ENCODE data around the gene MAGEB17.
A peak's percentile ranks its signal among the peaks of the same experiment; 100 is the strongest.
"Not testable (repeated sequence)": the region's sequence is repeated elsewhere in the genome, so short reads cannot be mapped to it uniquely, and the experiment has no call there.

MAGEB17 gene, protein sequence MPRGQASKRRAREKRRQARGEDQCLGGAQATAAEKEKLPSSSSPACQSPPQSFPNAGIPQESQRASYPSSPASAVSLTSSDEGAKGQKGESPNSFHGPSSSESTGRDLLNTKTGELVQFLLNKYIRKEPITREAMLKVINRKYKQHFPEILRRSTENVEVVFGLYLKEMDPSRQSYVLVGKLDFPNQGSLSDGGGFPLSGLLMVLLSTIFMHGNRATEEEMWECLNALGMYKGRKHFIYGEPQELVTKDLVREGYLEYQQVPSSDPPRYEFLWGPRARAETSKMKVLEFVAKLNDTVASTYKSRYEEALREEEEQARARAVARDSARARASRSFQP

DNA sequence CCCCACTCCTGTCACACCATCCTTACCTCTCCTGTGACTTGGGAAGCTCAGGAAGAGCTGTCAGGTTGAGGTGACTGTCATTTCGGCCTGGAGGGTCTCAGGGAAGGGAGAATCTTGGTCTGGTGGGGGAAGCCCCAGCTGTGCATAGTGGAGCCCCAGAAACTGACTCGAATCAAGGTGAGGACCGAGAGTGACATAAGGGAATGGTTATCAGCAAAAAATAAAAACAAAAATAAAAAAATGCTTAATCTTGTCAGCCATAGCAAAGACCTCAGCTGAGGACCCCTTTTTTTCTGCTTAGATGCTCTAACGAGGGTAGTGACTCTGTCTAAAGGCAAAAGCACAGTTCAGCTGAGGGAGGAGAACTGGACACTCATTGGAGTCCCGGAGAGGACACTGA lies at the start of gene MAGEB17:
MAGEB17 (plus strand) TSS at position 301 of the 400 bp plus-strand sequence. CDS start 2,902 bp downstream, outside the sequence.
- no peak for DNase-seq

DNA sequence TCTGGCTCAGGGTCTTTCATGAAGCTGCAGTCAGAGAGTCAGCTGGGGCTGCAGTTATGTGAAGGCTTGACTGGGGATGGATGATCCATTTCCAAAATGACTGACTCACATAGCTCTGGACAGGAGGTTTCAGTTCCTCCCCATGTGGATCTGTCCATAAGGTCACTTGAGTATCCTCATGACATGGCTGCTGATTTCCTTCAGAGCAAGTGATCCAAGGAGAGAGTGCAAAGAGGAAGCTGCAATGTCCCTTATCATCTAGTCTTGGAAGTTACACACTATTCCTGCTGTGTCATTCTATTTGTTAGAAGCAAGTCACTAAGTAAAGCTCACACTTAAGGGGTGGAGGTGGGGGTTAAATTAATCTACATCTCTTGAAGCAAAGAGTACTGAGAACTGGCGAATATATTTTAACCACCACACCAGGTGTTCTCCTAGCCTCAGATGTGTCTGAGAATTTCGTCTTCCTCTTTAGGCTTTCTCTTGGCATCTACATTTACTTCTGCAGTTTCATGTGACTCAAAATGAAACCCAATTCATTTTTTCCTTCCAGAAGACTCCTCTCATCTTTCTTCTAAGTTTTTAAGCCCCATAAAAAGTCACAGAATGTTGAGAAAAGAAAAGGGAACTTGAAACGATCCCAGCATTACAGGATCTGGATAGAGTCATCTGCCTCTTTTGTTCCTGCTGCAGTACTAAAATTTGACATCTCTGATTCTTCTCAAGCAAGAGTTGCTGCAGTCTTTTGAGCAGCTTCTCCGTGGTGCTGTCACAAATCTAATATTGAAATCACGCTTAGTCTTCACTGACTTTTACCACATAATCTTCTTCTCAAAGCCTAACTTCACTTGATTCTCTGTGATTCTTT lies 47.7 kb upstream of the MAGEB17 start:
- DNase-seq: peak; percentile 7

DNA sequence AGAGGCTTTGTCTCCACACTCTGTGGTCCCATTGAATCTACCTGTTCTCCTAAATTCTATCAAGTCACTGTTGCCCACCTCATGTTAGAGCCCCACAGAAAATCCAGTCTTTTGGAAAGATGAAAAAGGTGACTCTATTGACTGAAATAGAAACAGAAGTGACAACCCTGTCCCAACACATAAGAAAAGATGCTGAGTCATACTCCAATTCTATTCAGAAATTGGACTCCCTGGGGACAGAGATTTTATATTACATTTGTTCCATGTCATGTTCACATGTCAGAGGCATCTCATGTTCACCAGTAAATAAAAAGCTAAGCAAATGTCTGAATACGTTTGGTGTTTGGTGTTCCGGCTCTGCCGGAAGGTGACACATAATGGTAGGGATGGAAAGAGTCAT lies 46.9 kb upstream of the MAGEB17 start:
- peak; percentile 16 for DNase-seq

DNA sequence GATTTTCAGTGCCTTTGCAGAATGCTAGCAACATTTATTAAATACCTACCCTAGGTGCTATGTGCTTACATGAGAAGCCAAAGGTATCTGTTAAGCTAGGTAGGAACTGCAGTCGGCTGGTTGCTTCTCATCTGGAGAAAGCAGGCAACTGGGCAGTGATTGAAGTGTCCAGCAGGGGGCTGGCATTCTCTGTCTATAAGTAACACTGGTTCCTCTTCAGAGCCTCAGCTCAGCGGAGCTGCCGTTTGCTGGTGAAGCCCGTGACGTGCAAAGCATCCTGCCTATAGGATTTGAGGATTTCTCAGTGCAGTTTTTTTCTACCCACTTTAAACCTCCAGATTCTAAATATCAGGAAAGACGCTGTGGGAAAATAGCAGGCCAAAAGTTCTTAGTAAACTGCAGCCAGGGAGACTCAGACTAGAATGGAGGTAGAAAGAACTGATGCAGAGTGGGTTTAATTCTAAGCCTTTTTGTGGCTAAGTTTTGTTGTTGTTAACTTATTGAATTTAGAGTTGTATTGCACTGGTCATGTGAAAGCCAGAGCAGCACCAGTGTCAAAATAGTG lies 44.0 kb upstream of the MAGEB17 start, which contains the start of gene GRPR:
GRPR (plus strand) TSS at position 344 of the 565 bp plus-strand sequence. CDS start 389 bp downstream, outside the sequence.
- peak; percentile 83 for DNase-seq

DNA sequence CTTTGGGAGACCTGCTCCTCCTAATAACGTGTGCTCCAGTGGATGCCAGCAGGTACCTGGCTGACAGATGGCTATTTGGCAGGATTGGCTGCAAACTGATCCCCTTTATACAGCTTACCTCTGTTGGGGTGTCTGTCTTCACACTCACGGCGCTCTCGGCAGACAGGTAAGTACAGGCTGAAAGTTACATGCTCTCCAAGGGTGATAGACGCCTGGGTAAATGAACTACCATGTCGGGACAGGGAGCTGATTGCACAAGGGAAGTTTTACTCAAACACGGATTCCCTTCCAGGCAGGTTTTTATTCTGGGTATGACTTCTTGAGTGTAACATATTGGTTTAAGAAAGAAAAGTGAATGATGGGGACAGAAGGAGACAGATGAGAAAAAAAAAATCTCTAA lies 43.1 kb upstream of the MAGEB17 start:
- DNase-seq: no peak

DNA sequence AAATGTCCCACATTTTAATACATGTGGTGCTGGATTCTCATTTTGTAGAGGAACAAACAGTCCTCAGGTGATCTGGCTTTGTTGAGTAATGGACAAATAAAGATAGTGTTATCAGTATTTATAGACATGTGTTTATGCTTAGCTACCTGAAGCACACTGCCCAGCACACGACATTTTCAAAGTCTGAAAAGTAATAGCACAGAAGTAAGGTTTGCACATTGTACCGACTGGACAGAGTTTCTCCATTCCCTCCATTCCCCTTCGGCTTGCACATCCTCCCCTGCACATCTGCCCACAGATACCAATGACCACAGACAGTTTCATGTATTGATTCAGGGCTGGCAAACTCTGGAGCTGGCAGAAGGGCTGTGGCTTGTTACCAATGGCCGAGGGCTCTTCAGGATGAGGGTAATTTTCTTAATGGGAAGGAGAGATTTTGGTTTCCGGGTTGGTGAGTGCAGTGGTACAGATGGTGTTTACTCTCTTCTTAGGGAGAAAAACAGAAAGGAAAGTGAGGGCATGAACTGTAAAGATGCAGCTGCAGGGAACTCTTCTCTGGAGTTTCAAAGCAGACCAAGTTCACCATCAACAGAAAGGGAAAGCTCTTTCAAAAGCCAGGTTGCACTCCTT lies 41.6 kb upstream of the MAGEB17 start:
- no peak for DNase-seq

DNA sequence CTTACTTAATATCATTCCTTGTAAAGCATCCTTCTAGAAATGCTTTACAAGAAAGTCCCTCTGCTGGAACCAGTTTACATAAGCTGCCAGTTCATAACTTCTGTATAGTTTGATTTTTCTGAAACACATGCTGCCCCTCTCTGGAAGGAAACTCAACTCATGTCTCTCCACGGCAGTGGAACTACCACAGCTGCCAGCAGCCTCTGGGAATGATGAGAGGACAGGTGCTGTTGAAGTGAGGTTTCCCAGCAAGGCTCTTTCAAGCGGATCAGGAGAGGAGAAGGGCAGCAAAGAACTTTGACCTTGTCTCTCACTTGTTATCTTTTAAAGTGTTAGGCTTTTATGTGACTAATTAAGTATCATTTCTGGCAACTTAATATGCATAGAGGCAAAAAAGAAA lies 36.6 kb upstream of the MAGEB17 start:
- DNase-seq: no peak

DNA sequence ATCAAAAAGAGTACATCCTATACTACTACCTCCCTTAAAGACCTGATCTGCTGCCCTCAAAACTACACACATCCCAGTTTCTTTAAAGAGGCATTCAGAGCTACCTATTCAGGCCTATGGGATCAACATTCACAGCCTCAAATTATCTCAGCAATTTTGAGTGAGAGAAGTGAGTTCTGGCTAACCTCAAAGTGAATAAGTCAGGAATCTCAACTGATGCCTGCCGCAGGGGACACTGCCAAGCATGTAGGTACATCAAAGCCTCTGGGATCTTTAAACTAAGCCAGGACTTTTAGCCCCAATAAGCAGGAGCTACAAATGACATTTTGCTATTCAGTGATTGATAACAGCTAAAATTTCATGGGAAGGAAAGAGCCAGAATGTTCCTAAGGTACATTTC lies 32.3 kb upstream of the MAGEB17 start:
- DNase-seq: no peak

DNA sequence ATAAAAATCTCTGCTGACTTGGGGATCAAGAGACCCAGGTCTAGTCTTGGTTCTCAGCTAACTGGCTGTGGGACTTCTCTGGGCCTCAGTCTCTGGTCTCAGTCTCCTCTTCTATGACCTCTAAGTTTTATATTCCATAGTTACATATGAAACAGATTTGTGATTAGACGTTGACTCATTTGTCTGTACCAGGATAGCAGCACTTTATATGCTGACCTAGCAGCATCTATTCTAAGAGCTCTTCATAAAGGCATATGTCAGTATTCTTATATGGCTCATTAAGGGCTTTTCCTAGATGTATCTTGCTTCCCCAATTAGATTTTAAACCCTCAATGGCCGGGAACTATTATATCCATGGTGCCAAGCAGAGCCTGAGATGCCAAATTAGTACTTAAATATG lies 31.2 kb upstream of the MAGEB17 start:
- DNase-seq: no peak

DNA sequence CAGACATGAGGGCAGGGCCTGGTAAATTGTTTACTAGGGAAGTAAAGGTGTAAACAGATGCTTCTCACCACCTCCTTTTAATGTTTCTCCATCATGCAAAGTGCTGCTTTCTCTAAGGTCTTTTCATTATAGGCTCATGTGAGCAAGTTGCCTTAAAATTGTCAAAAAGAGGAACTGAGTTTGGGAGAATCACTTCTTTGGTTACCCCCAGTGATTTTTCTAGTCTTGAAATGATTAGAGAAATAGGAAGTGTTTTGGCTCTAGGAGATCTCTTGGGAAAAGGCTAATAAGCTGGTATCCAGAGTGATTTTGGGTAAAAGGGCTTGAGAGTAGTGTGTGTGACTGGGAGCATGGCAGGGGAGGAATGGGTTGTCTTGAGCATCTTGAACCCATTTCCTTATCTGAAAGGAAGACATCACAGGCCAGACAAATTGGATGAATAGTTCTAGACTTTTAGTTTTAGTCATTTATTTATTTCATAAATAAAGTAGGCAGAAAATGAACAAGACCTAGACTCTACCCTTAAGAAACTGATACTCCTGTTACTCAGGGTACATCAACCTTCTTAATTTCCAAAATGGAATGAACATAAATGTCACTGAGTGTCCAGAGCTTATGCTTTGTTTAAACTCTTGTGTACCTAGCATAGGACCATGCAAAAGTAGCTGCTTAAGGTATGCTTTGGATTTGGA lies 29.7 kb upstream of the MAGEB17 start:
- DNase-seq: no peak

DNA sequence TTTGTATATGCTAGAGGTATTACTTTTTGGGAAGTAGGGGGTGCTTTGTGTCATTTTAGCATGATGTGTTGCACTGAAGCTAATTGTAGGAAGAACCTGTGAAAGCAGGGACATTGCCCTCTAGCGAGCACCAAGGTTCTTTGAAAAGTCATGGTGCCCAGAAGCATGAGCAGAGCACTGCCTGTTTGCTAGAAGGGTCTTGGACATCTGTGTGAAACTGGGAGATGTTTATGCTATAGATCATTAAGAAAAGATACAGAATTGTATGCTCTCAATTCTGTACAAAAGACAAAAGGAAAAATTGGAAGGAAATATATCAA lies 29.2 kb upstream of the MAGEB17 start:
- peak; percentile 19 for DNase-seq

DNA sequence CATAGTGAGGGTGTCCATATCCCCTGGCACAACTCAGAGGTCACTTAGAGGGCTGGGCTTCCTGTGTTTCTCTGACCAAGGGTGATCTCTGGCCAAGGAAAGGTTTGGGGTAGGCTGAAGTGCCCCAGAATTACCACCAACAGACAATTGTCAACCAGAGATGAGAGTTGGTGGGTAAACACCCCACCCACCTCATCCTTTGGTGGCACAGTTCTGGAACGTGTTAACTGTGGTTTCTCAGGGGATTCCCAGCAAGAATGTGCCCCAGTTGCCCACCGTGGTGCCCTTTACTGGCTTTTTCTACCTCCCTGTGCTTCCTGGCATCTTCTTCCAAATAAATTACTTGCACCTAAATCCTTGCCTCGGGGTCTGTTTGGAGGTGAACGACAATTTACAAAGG lies 26.8 kb upstream of the MAGEB17 start:
- DNase-seq: no peak

DNA sequence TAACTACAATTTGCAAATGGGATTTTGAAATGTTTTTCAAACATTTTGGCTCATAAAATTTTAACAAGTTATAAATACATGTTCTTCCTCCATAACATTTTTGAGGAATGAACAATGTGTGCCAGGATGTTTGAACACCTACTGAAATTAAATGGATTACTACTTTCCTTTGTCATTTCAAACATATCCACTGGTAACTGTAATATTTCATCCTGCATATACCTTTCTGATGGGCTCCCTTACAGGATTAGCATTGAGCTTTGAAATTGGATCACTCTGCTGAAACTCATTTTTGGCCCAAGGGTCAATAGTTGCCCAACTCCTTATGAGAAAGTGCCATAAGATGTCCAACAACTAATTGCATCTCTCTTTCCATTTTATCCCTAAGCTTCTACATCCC lies 26.3 kb upstream of the MAGEB17 start:
- no peak for DNase-seq

DNA sequence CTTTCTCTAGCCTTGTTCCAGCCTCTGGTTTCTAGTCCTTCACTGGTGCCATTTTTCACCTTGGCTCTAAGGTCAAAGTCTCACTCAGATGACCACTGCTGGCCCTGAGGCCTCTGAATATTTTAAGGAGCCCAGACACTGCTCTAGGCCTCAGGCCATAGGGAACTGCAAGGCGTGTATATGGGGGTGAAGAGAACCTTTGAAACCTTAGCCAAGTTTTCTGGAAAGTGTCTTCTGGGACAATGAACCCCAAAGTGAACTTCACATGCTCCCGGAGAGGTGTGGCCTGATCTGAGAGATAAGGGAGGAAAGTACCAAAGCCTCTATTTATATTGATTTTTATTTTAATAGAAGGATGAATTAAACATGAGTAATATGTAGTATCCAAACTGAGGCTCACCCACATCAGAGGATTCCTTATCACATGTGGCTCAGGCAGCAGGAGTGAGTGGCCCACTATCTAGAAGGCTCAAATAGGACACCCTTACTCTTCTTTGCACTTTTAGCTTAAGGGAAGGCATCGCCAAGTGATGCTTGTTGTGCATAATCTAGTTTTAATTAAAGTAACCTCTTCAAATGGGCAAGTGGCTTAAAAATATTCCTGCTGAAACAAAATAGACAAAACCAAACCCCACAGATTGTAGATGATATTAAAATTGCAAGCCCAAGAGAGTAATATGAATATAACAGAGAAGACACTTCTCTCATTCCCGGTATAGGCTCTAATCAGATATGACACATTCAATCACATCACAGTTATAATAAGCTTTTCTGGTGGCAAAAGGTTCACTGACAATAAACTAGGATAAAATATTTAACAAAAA lies 25.6 kb upstream of the MAGEB17 start:
- DNase-seq: no peak

DNA sequence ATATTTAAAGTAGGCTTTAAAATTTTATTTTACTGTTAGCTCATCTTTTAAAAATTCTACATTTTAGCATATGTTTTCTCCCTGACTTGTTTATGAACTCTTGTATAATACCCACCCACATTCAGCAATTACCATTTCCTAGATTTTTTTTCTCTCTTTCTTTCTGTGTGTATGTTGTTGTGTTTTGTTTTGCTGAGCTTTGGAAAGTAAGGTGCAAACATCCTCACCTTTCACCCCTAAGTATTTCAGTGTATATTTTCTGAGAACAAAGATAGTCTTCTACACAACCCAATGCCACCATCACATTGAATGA lies 25.1 kb upstream of the MAGEB17 start:
- no peak for DNase-seq

DNA sequence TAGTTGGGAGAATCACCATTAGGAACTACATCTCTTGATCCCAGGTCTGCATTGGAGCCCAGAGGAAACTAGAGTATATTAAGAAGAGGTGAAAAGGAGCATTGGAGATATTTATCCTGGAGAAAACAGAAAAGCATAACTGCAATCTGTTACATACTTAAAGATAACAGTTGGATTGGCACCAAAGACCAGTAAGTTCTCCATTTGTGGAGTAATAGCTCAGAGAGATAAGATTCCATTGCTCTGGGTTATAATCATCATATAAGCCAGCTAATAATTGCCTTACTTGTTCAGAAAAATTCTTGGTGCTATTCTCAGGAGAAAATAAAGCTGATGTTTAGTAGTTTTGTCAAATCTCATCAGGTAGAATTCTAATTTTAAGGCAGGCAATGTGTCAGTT lies 23.3 kb upstream of the MAGEB17 start:
- no peak for DNase-seq

DNA sequence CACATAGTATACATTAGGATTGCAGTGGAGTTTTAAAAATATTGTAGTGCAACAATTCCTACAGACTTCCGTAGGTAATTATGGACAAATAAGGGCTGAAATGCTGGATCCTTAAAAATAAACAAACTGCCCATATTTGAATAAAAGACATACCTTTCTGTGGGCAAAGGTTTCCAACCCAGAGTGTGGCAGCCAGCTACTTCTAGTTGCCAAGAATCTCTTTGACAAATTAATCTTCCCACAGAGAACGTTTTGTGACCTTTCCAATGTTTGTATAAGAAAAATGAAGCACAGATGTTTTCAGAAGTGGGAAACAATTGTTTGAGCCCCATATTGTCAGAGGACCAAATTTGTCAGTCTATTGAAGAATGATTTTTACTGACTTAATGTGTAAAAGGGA lies 22.9 kb upstream of the MAGEB17 start:
- no peak for DNase-seq

DNA sequence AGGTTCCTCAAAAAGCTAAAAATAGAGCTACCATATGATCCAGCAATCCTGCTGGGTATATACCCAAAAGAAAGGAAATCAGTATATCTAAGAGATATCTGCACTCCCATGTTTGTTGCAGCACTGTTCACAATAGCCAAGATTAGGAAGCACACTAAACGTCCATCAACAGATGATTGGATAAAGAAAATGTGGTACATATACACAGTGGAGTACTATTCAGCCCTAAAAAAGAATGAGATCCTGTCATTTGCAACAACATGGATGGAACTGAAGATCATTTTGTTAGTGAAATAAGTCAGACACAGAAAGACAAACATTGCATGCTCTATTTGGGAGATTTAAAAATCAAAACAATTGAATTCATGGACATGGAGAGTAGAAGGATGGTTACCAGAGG lies 22.2 kb upstream of the MAGEB17 start:
- DNase-seq: not testable (repeated sequence)

DNA sequence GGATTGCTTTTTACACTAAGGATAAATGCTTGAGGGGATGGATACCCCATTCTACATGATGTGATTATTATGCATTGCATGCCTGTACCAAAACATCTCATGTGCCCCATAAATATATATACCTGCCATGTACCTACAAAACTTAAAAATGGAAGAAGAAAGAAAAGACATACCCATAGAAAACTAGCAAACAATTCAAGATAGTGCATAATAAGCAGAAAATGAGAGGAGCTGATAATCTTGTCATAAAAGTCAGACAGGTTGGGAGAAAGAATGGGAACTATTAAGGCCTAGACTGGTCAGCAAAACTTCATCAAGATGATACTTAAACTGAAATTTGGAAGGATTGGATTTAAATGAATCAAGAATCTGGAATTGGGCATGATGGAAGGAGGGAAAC lies 21.6 kb upstream of the MAGEB17 start:
- no peak for DNase-seq

DNA sequence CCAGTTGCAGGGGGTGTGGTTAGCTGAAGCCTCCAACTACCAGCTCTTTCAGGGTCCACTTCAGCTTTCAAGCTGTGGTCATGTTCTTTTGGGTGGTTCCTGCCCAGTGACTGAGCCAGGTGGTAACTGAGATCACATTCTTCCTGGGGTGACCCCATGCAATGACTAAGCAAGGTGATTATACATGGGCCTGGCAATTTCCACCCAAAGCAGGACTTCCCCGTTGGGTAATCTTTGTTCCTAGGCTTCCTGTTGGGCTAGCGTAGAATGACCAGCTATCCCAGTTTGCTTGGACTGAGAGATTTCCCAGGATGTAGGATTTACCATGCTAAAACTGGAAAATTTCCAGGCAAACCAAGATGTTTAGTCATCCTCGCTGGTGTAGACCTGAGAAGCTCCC lies 18.4 kb upstream of the MAGEB17 start:
- no peak for DNase-seq

DNA sequence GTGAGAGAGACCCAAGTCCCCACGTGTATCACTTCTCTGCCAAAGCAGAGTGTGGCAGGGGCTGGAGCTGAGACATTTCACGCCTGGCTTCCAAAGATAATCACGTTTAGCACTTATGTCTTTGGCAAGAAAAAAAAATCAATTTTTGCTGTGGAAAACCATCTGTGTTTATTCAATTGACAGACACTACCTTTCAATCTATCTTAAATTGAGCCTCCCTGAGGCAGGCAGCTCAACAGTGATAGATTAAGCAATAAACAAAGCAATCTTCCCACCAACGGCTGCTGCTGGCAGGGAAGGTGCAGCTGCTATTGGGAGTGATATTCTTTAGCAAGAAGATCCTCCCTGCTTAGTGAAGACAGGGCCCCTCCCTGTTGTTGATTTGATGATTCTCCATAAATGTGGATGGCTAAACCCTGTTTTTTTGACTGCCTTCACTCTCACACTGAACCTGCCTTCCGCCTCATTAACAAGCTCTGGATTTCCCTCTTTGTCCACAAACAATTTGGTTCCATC lies 11.6 kb upstream of the MAGEB17 start:
- DNase-seq: no peak

Measured in hematopoietic multipotent progenitor cell treated with erythropoietin and hydrocortisone succinate and interleukin-3 and kit ligand, for 6 days (in vitro differentiated cells).